Upper lobe of right lung (tissue), 1 donor: ENCODE results near the gene MYO9A. TPM values are rescaled to one million over a fixed set of nuclear protein-coding genes. Genes with fewer than 3 reads are reported as not detected.

Source experiments
- ATAC-seq: fragments of 200-7000 bp; cut with Tn5 transposase; one replicate; pipeline ENCODE4 v1.9.1; 2020; ENCODE audit warnings: mild to moderate bottlenecking, moderate library complexity
- DNase-seq: peaks from one replicate; pipeline ENCODE4 v3.0.0-alpha.2; 2020
- H3K27ac ChIP-seq: fragments of 200-600 bp; one replicate; pipeline ENCODE4 v1.8.0; 2022
- H3K27me3 ChIP-seq: fragments of 200-600 bp; one replicate; pipeline ENCODE4 v1.8.0; 2022; ENCODE audit warnings: mild to moderate bottlenecking
- H3K36me3 ChIP-seq: fragments of 200-600 bp; one replicate; pipeline ENCODE4 v1.8.0; 2022
- H3K4me1 ChIP-seq: fragments of 200-600 bp; one replicate; pipeline ENCODE4 v1.8.0; 2022
- H3K4me3 ChIP-seq: fragments of 200-600 bp; one replicate; pipeline ENCODE4 v1.8.0; 2022; ENCODE audit warnings: mild to moderate bottlenecking
- H3K9me3 ChIP-seq: fragments of 200-600 bp; one replicate; pipeline ENCODE4 v1.8.0; 2022
- CTCF ChIP-seq: fragments of 200-600 bp; IDR thresholded peaks from one replicate; pipeline ENCODE4 v1.8.0; 2022; ENCODE audit warnings: antibody characterized with exemption
- intact Hi-C: fragments of 100-400 bp; cut with DNase I; formaldehyde crosslinking; loops from one replicate; pipeline ENCODE4 v1.11.0; 2022
- total RNA-seq: library from RNA; stranded (reverse); fragmentation: NEBNext Ultra II Directional; extraction: Animal tissue kit (Norgen Biotek cat#: 25700); gene quantifications from one replicate; pipeline ENCODE4 v1.2.1, GENCODE V29; 2021
- donor health status: DM: no; HTN: yes; CAD: no; lungs with severe emphysema.

Gene MYO9A
- total RNA-seq, 1 donor from 2014 or later: 82.5 TPM

GRCh38 chr15:71975816-71976150, 142.2 kb downstream of the MYO9A start:
- Histone ChIP-seq H3K4me1 (no peaks in the 10 kb centered on the region), H3K4me3 (no peak overlapping the region), H3K27ac (no peak overlapping the region), H3K36me3 (peaks cover 14% of the 10 kb centered on the region), H3K27me3 (no peaks in the 10 kb centered on the region), H3K9me3 (no peaks in the 10 kb centered on the region)
- DNase-seq (no peak), ATAC-seq (no peak)
- TF ChIP-seq CTCF: no peak
- intact Hi-C loops: no loop called here

DNA sequence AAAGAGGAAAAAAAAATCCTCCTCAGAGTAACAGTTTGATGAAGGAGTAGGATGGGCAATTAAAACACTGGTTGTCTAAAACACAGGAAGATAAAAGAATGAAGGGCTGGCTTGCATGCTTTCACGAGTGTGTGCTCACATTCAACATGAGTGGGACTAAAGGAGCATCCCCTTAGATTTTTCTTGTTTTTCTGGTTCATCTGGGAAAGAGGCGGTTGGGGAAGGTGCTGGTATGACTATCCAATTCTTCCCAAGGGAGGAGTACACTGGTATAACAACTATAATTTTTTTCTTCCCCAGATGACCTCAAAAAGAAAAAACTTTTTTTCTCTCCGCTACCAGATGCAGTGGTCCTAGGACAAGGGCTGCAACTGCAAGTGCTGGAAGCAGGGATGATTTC, 143.7 kb downstream of the MYO9A start:
- Histone ChIP-seq H3K9me3 (no peaks in the 10 kb centered on the region), H3K27ac (no peak overlapping the region), H3K27me3 (no peaks in the 10 kb centered on the region), H3K36me3 (peaks cover 14% of the 10 kb centered on the region), H3K4me1 (no peaks in the 10 kb centered on the region), H3K4me3 (no peak overlapping the region)
- ATAC-seq (no peak), DNase-seq (no peak)
- intact Hi-C loops: no loop called here
- TF ChIP-seq CTCF: no peak

GRCh38 chr15:71973366-71973765, 144.6 kb downstream of the MYO9A start:
- TF ChIP-seq CTCF: no peak
- no peaks in the 10 kb centered on the region for H3K9me3 ChIP-seq

DNA sequence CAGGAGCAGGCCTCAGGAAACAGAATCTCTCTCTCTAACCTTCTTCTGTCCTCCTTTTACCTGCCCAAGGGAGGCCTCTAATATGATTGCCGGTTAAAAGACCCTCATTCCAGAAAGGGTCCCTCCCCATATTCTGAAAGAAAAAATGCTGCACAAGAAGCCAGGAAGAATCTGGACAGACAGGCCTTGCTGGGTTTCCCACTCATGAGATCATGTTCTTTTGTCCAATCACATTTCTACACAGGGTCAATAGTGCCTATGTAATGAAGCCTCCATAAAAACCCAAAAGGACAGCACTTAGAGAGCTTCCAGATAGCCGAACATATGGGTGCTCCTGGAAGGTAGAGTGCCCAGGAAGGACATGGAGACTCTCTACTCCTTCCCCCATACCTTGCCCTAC, 146.0 kb downstream of the MYO9A start:
- H3K27me3 ChIP-seq: no peaks in the 10 kb centered on the region
- intact Hi-C loops: no loop called here
- no peak overlapping the region for H3K27ac ChIP-seq
- no peak for DNase-seq
- H3K4me1 ChIP-seq: no peaks in the 10 kb centered on the region
- no peak for TF ChIP-seq CTCF
- H3K9me3 ChIP-seq: no peaks in the 10 kb centered on the region
- peaks cover 12% of the 10 kb centered on the region for H3K36me3 ChIP-seq
- H3K4me3 ChIP-seq: no peak overlapping the region
- no peak for ATAC-seq

More at GRCh38 chr15:71973366-71973765, 144.6 kb downstream of the MYO9A start:
- DNase-seq (no peak), ATAC-seq (no peak)
- H3K36me3 ChIP-seq: peaks cover 14% of the 10 kb centered on the region
- H3K27me3 ChIP-seq: no peaks in the 10 kb centered on the region
- no peak overlapping the region for H3K4me3 ChIP-seq
- H3K27ac ChIP-seq: no peak overlapping the region
- intact Hi-C loops: no loop called here
- no peaks in the 10 kb centered on the region for H3K4me1 ChIP-seq

DNA sequence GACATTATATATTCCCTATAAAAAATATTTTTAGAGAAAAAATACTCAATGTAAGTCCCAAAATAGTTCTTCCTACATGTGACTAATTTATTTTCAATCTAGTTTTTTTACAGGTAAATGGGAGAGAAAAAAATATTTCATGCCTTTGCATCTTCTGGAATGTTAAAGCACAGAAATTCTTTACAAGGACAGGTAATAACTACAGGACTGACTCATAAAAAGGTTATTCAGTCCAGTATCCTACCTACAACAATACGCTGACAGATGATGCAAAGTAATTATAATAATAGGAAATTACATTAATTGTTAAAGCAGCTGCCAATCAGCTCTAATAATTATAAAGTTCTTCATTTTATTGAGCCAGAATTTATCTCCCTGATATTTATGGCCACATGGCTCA, 147.5 kb downstream of the MYO9A start:
- H3K36me3 ChIP-seq: peaks cover 12% of the 10 kb centered on the region
- no peaks in the 10 kb centered on the region for H3K4me1 ChIP-seq
- ATAC-seq (no peak), DNase-seq (no peak)
- no peak overlapping the region for H3K4me3 ChIP-seq
- no peaks in the 10 kb centered on the region for H3K9me3 ChIP-seq
- H3K27ac ChIP-seq: no peak overlapping the region
- intact Hi-C loops: no loop called here
- TF ChIP-seq CTCF: no peak
- no peaks in the 10 kb centered on the region for H3K27me3 ChIP-seq

DNA sequence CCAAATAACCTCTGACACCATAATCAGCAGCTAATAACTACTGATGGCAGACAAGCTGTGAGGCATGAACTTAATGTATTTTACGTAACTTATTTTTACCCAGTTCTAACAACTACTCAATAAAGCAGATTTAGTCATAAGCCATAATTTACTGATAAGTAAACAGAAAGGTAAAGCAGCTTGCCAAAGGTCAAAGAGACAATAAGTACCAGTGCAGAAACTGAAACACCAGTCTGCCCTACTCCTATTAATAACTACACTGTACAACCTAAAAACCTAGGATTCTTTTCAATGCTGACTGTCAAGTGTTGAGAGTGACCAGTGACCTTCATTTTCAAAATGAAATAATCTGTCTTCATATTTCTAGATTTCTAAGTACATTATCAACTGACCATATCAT, 155.4 kb downstream of the MYO9A start:
- no peaks in the 10 kb centered on the region for H3K9me3 ChIP-seq
- H3K4me3 ChIP-seq: no peak overlapping the region
- H3K27me3 ChIP-seq: no peaks in the 10 kb centered on the region
- no peak overlapping the region for H3K27ac ChIP-seq
- H3K36me3 ChIP-seq: peaks cover 17% of the 10 kb centered on the region
- DNase-seq (no peak), ATAC-seq (no peak)
- H3K4me1 ChIP-seq: no peaks in the 10 kb centered on the region
- intact Hi-C loops: no loop called here
- no peak for TF ChIP-seq CTCF
